Umbilical cord (tissue), 2 donors: ENCODE data around the gene CAPZB. TPM values are rescaled to one million over a fixed set of nuclear protein-coding genes. Genes with fewer than 3 reads are reported as not detected.
A peak's percentile ranks its signal among the peaks of the same experiment; 100 is the strongest.

Source experiments
- DNase-seq: peaks from one replicate; pipeline ENCODE4 v3.0.0-alpha.2; 2015; ENCODE audit warnings: low spot score
- total RNA-seq: library from RNA; depleted of rRNA; stranded (reverse); fragments of >200 nt; gene quantifications from one replicate; pipeline ENCODE4 v1.2.3, GENCODE V29; 2014; ENCODE audit warnings: low replicate concordance; ENCODE audit not compliant: insufficient read depth

The CAPZB gene
- total RNA-seq, 1 donor from 2014 or later, result 77.0 TPM

DNA sequence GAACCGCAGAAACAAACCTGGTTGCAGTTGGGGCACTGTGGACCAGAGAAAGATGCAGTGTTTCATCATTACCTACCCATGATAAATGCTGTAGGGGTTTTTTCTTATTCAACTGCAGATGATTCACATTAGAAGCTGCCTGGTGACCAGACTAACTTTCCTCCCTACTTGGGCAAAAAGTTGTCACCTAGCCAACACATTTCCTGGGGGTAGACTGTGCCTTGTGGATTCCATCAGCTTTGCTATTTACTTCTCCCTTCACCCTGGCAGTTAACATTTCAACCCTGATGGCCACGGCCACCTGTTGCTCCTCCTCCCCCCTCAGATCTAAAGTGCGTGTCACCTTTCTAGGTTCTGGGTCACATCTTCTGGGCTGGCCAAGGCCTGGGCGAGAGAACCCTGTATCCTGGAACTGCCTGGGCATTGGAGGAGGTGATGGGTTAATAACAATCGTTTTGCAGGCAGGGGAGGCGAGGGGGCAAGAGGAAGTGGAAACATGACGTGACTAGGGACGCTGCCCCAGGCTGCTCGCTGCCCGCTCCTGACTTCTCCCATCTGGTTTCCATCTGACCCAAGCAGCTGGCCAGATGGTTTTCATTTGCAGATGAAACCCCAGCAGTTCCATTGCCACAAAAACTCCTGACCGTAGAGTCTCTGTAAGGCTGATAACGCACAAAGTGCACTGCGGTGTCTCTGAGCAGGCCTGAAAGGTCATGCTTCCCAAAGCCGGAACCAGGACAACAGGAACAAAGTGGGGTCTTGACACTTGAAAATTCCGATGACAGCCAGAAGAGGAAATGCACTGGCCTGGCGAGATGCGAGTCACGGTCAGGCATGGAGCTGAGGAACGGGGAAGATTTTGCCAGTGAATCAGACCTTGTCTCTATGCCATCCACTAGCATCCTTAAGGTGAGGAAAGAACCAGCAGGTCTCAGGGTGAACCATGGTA, 36.6 kb downstream of the CAPZB start:
- peak; percentile 90 for DNase-seq

- no peak for DNase-seq
These were observed 37.8 kb downstream of the CAPZB start for GRCh38 chr1:19447550-19447949.

GRCh38 chr1:19445417-19446342, 39.7 kb downstream of the CAPZB start:
- peak; percentile 55 for DNase-seq

- DNase-seq, result no peak
These were observed 40.9 kb downstream of the CAPZB start for GRCh38 chr1:19444296-19445021.

DNA sequence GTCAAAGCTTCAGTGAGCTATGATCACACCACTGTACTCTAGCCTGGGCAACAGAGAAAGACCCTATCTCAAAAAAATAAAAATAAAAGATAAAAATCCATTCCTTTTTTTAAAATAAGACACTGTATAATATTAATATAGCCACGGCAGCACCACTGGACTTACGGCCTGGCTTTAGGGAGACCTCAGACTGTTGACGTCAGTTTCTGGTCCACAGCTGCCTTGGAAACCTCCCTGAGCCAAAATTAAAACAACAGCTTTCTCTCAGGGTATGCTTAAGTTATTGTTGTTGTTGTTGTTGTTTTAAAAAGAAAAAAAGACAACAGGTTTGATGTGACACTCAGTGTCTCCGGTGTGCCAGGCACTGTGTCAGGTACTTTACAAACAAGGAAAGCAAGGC, 42.0 kb downstream of the CAPZB start:
- DNase-seq, result no peak

DNA sequence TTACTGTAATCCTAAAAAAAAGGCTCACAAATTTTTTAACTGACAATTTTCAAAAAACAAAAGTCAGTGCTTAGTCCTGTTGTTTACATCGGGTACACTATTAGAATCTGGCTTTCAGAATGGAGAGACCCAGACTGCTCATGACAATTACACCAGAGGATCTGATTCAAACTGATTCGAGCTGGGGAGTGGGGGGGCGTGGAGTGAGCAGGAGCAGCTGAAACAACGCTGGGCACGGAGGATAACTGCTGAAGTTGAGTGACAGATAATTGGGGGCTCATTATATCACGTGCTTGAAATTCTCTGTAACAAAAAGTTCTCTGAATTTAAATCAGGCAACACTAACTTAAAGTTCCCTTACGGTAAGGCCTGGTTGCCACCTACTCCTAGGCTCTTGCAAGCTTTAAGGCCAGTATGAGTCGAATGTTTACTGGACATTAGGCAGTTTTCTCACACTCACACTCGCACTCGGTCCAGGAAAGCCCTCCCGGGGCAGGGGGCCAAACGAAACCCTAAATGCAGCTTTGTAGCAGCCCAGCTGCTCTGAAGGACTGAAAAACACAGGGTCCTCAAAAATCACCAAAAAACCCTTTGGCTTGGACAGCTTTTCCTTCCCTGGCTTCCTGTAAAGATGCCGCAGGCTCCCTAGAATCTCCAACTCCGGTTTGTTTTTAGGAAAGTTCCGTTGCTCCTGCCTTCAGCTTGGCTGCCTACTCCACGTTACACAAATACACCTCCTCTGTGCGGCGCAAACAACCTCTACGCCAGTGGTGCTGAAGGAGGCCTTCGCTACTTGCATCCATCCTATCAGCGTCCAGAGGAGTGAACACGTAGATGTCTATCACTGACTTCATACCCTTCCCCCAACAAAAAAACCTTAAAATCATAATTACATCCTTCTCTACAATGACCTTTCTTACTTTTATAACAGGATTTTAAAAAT, 42.9 kb downstream of the CAPZB start:
- DNase-seq, result no peak

DNA sequence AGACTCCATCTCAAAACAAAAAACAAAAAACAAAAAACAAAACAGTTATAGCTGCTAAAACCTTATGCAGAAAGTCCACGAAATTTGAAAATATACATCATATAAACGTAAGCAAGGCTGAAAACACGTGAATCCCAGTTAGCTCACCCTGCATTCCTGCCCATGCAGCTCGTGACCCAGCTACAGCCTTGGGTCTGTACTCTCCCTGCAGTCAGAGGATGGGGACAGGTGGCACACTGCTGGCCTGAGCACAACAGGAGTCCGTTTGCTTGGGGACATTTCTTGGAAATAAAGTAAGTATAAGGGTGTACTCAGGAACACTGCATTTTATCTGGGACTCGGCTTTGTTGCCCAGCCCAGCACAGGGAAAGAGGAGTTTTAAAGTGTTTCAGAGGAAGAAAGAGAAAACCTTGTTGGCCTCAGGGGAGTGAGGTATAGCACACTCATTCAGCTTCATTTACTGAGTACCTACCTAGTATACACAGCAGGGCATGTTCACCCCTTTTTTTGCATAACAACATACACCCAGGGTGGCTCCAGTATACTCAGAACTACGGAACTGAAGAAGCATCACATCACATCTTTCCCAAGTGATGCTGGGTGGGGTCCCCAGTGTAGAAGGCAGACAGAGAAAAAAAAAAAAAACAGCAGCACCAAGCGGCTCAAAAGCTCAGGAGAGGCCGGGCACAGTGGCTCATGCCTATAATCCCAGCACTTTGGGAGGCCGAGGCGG, 44.1 kb downstream of the CAPZB start:
- no peak for DNase-seq

DNA sequence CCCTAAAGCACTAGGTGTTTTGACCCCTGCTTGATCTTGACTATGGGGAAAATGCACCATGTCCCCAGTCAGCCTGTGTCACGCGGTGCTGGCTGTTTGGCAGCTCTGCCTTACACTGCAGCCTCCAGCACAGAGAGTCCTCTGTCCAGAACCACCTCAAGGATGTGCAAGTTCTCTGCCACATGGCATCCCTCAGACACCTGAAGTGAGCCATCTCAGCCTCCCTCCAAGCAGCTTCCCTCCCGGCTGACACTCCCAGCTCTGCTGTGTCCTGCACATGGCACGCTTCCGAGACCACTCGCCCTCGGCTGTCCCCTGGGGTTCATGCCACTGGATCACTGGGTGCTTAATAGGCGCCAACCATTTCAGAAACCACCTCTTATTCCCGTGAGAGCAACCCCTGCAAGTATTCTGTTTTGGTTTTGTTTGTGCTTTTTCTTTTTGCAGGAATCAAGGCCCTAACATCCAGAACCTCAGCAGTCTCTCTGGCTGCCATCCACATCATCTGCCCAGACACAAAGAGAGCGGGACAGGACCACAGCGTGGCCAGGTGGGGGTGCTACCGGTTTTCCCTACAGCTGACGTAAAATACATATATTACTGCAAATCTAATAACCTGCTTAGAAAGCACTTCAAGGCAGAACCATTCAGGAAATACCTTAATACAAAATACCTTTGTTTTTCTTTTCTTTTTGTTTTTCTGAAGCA, 45.7 kb downstream of the CAPZB start:
- no peak for DNase-seq

- DNase-seq, result no peak
These were observed 46.7 kb downstream of the CAPZB start for GRCh38 chr1:19438516-19439195.

DNA sequence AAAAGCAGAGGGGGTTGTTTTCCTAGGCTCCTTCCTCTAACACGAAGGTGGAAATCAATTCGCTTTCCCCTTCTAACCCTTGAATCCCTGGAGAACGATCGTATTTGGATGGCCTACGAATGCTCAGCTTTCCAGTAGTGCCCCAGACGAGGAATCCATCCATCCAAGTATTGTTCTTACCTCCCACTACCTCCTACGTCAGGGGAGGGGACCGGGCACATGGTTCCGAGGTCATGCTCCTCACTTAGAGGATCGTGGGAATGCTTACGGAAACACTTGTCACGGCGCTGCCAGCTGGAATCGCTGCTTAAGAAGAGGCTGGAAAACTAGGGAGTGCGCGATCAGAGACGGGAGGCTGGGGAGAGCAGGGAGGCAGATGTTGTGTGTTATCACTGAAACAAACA, 47.4 kb downstream of the CAPZB start:
- DNase-seq, result peak; percentile 40

GRCh38 chr1:19436716-19437476, 48.4 kb downstream of the CAPZB start:
- peak; percentile 48 for DNase-seq

DNA sequence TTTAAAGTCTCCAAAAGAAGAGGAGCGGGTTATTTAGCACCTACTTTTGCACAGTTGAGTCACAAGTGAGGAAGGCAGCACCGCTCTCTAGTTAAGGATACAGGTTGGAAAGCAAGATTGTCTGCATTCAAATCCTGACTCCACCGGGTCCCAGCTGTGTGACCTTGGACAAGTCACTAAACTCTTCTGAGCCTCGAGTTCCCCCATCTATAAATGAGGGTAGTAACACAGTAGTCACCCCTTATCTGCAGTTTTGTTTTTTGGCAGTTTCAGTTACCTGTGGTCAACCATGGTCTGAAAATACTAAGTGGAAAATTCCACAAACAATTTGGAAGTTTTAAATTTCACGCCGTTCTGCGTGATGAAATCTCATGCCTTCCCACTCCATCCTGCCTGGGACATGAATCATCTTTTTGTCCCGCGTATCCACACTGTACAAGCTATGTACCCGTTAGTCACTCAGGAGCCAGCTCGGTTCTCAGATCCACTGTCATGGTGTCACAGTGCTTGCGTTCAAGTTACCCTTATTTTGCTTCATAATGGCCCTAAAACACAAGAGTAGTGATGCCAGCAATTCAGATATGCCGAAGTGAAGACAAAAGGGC, 49.4 kb downstream of the CAPZB start:
- no peak for DNase-seq

GRCh38 chr1:19435181-19435580, 50.2 kb downstream of the CAPZB start:
- DNase-seq, result peak; percentile 92

DNA sequence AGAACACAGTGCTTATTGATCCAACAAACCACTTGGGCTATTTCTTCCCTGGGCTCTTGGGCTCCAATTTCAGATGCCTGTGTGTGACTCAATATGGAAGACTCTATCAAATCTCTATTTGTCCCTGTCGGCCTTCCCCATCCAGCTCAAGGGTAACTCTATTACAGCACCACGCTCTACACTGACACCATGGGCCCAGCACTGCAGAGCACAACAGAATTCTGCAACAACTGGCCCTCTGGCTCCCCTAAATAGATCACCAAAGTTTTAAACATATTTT, 51.7 kb downstream of the CAPZB start:
- no peak for DNase-seq

- DNase-seq, result peak; percentile 32
These were observed 52.2 kb downstream of the CAPZB start for GRCh38 chr1:19432943-19433718.

DNA sequence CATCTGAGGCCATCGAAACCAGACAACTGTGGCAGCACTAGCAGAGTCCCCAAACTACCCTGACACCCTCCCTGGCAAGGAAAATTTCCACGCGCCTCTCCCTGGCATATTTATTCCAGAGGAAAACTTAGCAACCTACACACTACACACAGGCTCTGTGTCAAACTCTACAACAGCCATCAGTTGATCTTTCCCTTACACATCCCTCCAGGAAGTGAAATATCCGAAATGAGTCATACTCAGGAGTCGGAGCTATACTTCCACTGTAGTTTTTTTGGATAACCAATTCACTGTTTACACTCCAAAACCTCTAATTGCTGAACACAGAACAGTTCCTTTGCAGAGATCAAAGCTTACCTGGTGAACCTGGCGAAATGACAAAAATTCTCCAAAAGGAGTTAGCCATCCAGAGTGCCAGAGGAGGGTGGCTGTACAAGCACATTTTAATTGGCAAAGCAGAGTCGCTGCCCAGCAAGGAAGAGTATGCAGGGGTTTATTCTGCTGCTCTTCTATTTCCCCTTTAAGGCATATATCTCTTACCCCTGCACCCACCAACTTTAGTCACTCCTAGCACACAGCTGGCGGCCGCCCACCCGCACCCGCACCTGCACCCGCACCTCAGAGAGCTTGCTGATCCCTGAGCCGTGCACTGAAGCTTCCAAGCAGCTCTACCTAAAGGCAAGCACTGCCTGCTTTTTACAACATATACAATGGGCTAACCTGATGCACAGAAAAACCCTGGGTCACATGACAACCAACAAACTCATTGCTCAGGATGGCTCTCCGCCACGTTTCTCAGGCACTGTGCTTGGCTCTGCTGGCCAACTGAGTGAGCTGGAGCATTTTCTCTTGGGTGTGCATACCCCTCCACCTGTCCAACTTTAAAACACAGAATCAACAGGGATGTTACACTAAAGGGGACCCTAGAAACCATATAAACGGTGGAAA, 54.9 kb downstream of the CAPZB start:
- DNase-seq, result peak; percentile 46
